Measurements from ENCODE around the gene HSPG2.

The HSPG2 gene

GRCh38 chr1:21938732-21939538 is 1.8 kb upstream of the HSPG2 start:
- TF ChIP-seq CTCF (IDR thresholded peaks at IDR 0.05; ENCODE audit: borderline replicate concordance, control extremely low read depth, extremely low read depth, insufficient read depth, missing control alignments): no peak
- DNase-seq (ENCODE audit: low spot score): no peak
- in situ Hi-C loops (cut with MboI; ENCODE audit: low sequenced_read_pairs, unreplicated experiment): no loop called here

- TF ChIP-seq CTCF (IDR thresholded peaks at IDR 0.05; ENCODE audit: borderline replicate concordance, control extremely low read depth, extremely low read depth, insufficient read depth, missing control alignments): no peak
- in situ Hi-C loops (cut with MboI; ENCODE audit: low sequenced_read_pairs, unreplicated experiment): no loop called here
- DNase-seq (ENCODE audit: low spot score): peak; percentile 87
Observed at GRCh38 chr1:21937372-21938121, 437 bp upstream of the HSPG2 start.

- no peak for TF ChIP-seq CTCF (IDR thresholded peaks at IDR 0.05; ENCODE audit: borderline replicate concordance, control extremely low read depth, extremely low read depth, insufficient read depth, missing control alignments)
- in situ Hi-C loops (cut with MboI; ENCODE audit: low sequenced_read_pairs, unreplicated experiment): no loop called here
- DNase-seq (ENCODE audit: low spot score): no peak
Observed at GRCh38 chr1:21936366-21937031, 611 bp downstream of the HSPG2 start.

- in situ Hi-C loops (cut with MboI; ENCODE audit: low sequenced_read_pairs, unreplicated experiment): no loop called here
- TF ChIP-seq CTCF (IDR thresholded peaks at IDR 0.05; ENCODE audit: borderline replicate concordance, control extremely low read depth, extremely low read depth, insufficient read depth, missing control alignments): no peak
- DNase-seq (ENCODE audit: low spot score): no peak
Observed at GRCh38 chr1:21935891-21936365, 1.2 kb downstream of the HSPG2 start.

GRCh38 chr1:21935393-21935804 is 1.7 kb downstream of the HSPG2 start:
- no peak for DNase-seq (ENCODE audit: low spot score)
- no peak for TF ChIP-seq CTCF (IDR thresholded peaks at IDR 0.05; ENCODE audit: borderline replicate concordance, control extremely low read depth, extremely low read depth, insufficient read depth, missing control alignments)
- in situ Hi-C loops (cut with MboI; ENCODE audit: low sequenced_read_pairs, unreplicated experiment): no loop called here
